OCI-LY1 (cell line): ENCODE results near the gene BICRAL.

Source experiments
- CTCF ChIP-seq: fragments of 200-600 bp; sonication (generic), shearing (Covaris generic); IDR thresholded peaks from 2 replicates; pipeline ENCODE4 v1.5.1; 2017; ENCODE audit warnings: mild to moderate bottlenecking, antibody characterized with exemption, low read length, moderate library complexity, mixed read lengths
- EZH2 ChIP-seq: fragments of 200-600 bp; sonication (generic), shearing (Covaris generic); IDR thresholded peaks from 2 replicates; pipeline ENCODE4 v1.8.0; 2017; ENCODE audit warnings: borderline replicate concordance, mixed run types, mild to moderate bottlenecking, antibody characterized with exemption, low read length, moderate library complexity, mixed read lengths

GRCh38 chr6:42748203-42748898 lies 33.5 kb upstream of the BICRAL start:
- TF ChIP-seq EZH2 (no peak), CTCF (no peak)
